Keratinocyte (primary cell): Measurements from ENCODE around the gene MEIS2. TPM values are rescaled to one million over a fixed set of nuclear protein-coding genes. Genes with fewer than 3 reads are reported as not detected.

Experiments
- DNase-seq: peaks from one replicate; pipeline ENCODE4 v3.0.0-alpha.2; 2011; ENCODE audit warnings: low read depth, missing footprints, low spot score
- FAIRE-seq: peaks from 2 replicates; lab custom pipeline; 2011; peaks lifted over from hg19 to GRCh38; lab: Jason Lieb, UNC
- H2AFZ ChIP-seq: 2 replicates; pipeline ENCODE4 v1.6.0; 2012; ENCODE audit warnings: low read length, control low read depth, inconsistent platforms; ENCODE audit not compliant: control insufficient read depth
- H3K27ac ChIP-seq: 2 replicates; pipeline ENCODE4 v1.5.1; 2011; ENCODE audit warnings: low read length; ENCODE audit not compliant: control insufficient read depth, insufficient read depth
- H3K27me3 ChIP-seq: 3 replicates; pipeline ENCODE4 v1.6.0; 2011; ENCODE audit warnings: low read length; ENCODE audit not compliant: control insufficient read depth, insufficient read depth; ENCODE audit errors: extremely low read depth
- H3K36me3 ChIP-seq, 2 experiments: 2 replicates in 1 of 2; 3 replicates in 1 of 2; pipeline ENCODE4 v1.5.1; 2011; ENCODE audit warnings: low read length in 2 of 2, mild to moderate bottlenecking in 1 of 2; ENCODE audit not compliant: control insufficient read depth in 2 of 2, insufficient read depth in 2 of 2; ENCODE audit errors: extremely low read depth in 1 of 2
- H3K4me1 ChIP-seq: 3 replicates; pipeline ENCODE4 v1.5.1; 2011; ENCODE audit warnings: low read length; ENCODE audit not compliant: control insufficient read depth, insufficient read depth; ENCODE audit errors: extremely low read depth
- H3K4me2 ChIP-seq: 3 replicates; pipeline ENCODE4 v1.6.0; 2011; ENCODE audit warnings: low read depth, low read length; ENCODE audit not compliant: control insufficient read depth, insufficient read depth; ENCODE audit errors: extremely low read depth
- H3K4me3 ChIP-seq, 3 experiments: fragments of 200-600 bp in 1 of 3; sonication (generic) in 1 of 3; 2 replicates in 2 of 3; 3 replicates in 1 of 3; pipeline ENCODE4 v1.5.1; 2011 to 2016; ENCODE audit warnings: low read length in 3 of 3, mild to moderate bottlenecking in 3 of 3, control low read depth in 2 of 3, inconsistent platforms in 1 of 3, low read depth in 1 of 3, mixed read lengths in 1 of 3, mixed run types in 1 of 3, moderate library complexity in 1 of 3; ENCODE audit not compliant: control insufficient read depth in 2 of 3, insufficient read depth in 2 of 3; ENCODE audit errors: extremely low read depth in 1 of 3
- H3K79me2 ChIP-seq: 2 replicates; pipeline ENCODE4 v1.6.0; 2012; ENCODE audit warnings: low read length; ENCODE audit not compliant: control insufficient read depth, insufficient read depth
- H3K9ac ChIP-seq: 3 replicates; pipeline ENCODE4 v1.6.0; 2011; ENCODE audit warnings: low read length; ENCODE audit not compliant: control insufficient read depth, insufficient read depth; ENCODE audit errors: extremely low read depth
- H3K9me1 ChIP-seq: 3 replicates; pipeline ENCODE4 v1.6.0; 2011; ENCODE audit warnings: low read length; ENCODE audit not compliant: control insufficient read depth, insufficient read depth; ENCODE audit errors: extremely low read depth
- H3K9me3 ChIP-seq: 2 replicates; pipeline ENCODE4 v1.5.1; 2012; ENCODE audit warnings: low read depth, low read length; ENCODE audit not compliant: control insufficient read depth
- H4K20me1 ChIP-seq: 3 replicates; pipeline ENCODE4 v1.6.0; 2011; ENCODE audit warnings: low read length; ENCODE audit not compliant: control insufficient read depth, insufficient read depth; ENCODE audit errors: extremely low read depth
- CTCF ChIP-seq, 3 experiments: IDR thresholded peaks in 1 of 3; conservative IDR thresholded peaks in 1 of 3; optimal IDR thresholded peaks in 1 of 3; 2 replicates in 2 of 3; 3 replicates in 1 of 3; pipeline versions ENCODE3 to v1.5.1; 2011; ENCODE audit warnings: low read length in 3 of 3, mild to moderate bottlenecking in 3 of 3, moderate library complexity in 2 of 3, control low read depth in 1 of 3, inconsistent platforms in 1 of 3; ENCODE audit not compliant: insufficient read depth in 2 of 3; ENCODE audit errors: extremely low read depth in 1 of 3
- EZH2 ChIP-seq: IDR thresholded peaks from one replicate; pipeline ENCODE4 v1.6.1; 2012; ENCODE audit warnings: inconsistent platforms, mild to moderate bottlenecking, low read length, moderate library complexity
- dilution Hi-C: fragments of 300-500 bp; cut with MboI; formaldehyde crosslinking; loops from one replicate; pipeline ENCODE4 v1.7.0; 2020; ENCODE audit warnings: low sequenced_read_pairs; ENCODE audit not compliant: extremely low pct_ligation_motif_present
- polyA plus RNA-seq, 5 experiments: library from polyadenylated mRNA; depleted of rRNA in 3 of 5; stranded (reverse) in 3 of 5; stranded (forward) in 1 of 5; unstranded in 1 of 5; fragments of >200 nt; gene quantifications; 1 replicate in 1 of 5; 2 replicates in 3 of 5; 3 replicates in 1 of 5; pipeline versions ENCODE4 v1.2.1 to v1.2.3, GENCODE V29; 2011 to 2012; ENCODE audit warnings: missing spikeins in 2 of 5, low read depth in 1 of 5, low replicate concordance in 1 of 5

Gene MEIS2
- polyA plus RNA-seq, 1 donor (not counting 4 experiments of a cell fraction or from before 2014, with no cell fraction given), result 11.4 TPM

GRCh38 chr15:36894075-36894474 is 206.3 kb downstream of the MEIS2 start:
- FAIRE-seq (no peak), DNase-seq (no peak)
- Histone ChIP-seq H3K4me1 (no peaks in the 10 kb centered on the region), H3K9me3 (no peaks in the 10 kb centered on the region), H3K9me1 (no peaks in the 10 kb centered on the region), H3K4me2 (no peak overlapping the region), H3K9ac (no peak overlapping the region), H3K36me3 (peaks cover 0 to 2% of the 10 kb centered on the region in 2 experiments), H3K27me3 (no peaks in the 10 kb centered on the region), H3K27ac (no peak overlapping the region), H2AFZ (no peak overlapping the region), H3K4me3 (no peak overlapping the region), H3K79me2 (no peaks in the 10 kb centered on the region), H4K20me1 (no peaks in the 10 kb centered on the region)
- dilution Hi-C loops, result no loop called here
- no peak for TF ChIP-seq EZH2
- no peak for TF ChIP-seq CTCF (optimal IDR thresholded peaks at IDR 0.05 in 1 of 3, IDR thresholded peaks at IDR 0.05 in 1 of 3, conservative IDR thresholded peaks at IDR 0.05 in 1 of 3; ENCODE audit: extremely low read depth in 1 of 3, insufficient read depth in 2 of 3, low read length in 3 of 3)

- H3K9me3 ChIP-seq, result no peaks in the 10 kb centered on the region
- no peak for TF ChIP-seq EZH2
- no peak for TF ChIP-seq CTCF (optimal IDR thresholded peaks at IDR 0.05 in 1 of 3, IDR thresholded peaks at IDR 0.05 in 1 of 3, conservative IDR thresholded peaks at IDR 0.05 in 1 of 3; ENCODE audit: extremely low read depth in 1 of 3, insufficient read depth in 2 of 3, low read length in 3 of 3)
- no peaks in the 10 kb centered on the region for H3K4me1 ChIP-seq
- no peaks in the 10 kb centered on the region for H3K79me2 ChIP-seq
- H3K27me3 ChIP-seq, result peaks cover 5% of the 10 kb centered on the region
- H3K4me3 ChIP-seq, result no peak overlapping the region
- dilution Hi-C loops, result no loop called here
- H2AFZ ChIP-seq, result no peak overlapping the region
- DNase-seq, result no peak
- FAIRE-seq, result no peak
- no peak overlapping the region for H3K4me2 ChIP-seq
- peaks cover 0 to 2% of the 10 kb centered on the region in 2 experiments for H3K36me3 ChIP-seq
- no peak overlapping the region for H3K9ac ChIP-seq
- H3K9me1 ChIP-seq, result no peaks in the 10 kb centered on the region
- H4K20me1 ChIP-seq, result no peaks in the 10 kb centered on the region
- no peak overlapping the region for H3K27ac ChIP-seq
Measured at GRCh38 chr15:36893276-36893675, 207.1 kb downstream of the MEIS2 start.
